Mesendoderm (in vitro differentiated cells): ENCODE measurements around the gene KRTAP10-3.

ENCODE experiments used
- DNase-seq: peaks from one replicate; pipeline ENCODE4 v3.0.0; 2013
- H2AK5ac ChIP-seq: 2 replicates; pipeline ENCODE4 v1.6.1; 2013; ENCODE audit warnings: low read length, inconsistent platforms
- H2BK120ac ChIP-seq: 2 replicates; pipeline ENCODE4 v1.6.1; 2013; ENCODE audit warnings: low read depth, mild to moderate bottlenecking, low read length, moderate library complexity, mixed read lengths
- H2BK15ac ChIP-seq: replicated peaks from 2 replicates; pipeline ENCODE4 v1.6.1; 2013; ENCODE audit warnings: low read depth, mild to moderate bottlenecking, moderate library complexity
- H2BK5ac ChIP-seq: 2 replicates; pipeline ENCODE4 v1.6.1; 2013; ENCODE audit warnings: low read length, inconsistent platforms
- H3K18ac ChIP-seq: 2 replicates; pipeline ENCODE4 v1.6.1; 2013; ENCODE audit warnings: mild to moderate bottlenecking, low read length, mixed read lengths
- H3K23ac ChIP-seq: one replicate; pipeline ENCODE4 v1.6.1; 2013; ENCODE audit warnings: low read length
- H3K27ac ChIP-seq: 2 replicates; pipeline ENCODE4 v1.5.1; 2013; ENCODE audit warnings: low read depth, mild to moderate bottlenecking, inconsistent platforms, low read length, moderate library complexity
- H3K27me3 ChIP-seq: 2 replicates; pipeline ENCODE4 v1.6.1; 2013; ENCODE audit warnings: low read length, control low read depth, mild to moderate bottlenecking, inconsistent platforms; ENCODE audit not compliant: insufficient read depth, poor library complexity
- H3K36me3 ChIP-seq: 2 replicates; pipeline ENCODE4 v1.6.1; 2013; ENCODE audit warnings: low read length, inconsistent platforms; ENCODE audit not compliant: control insufficient read depth, insufficient read depth
- H3K4ac ChIP-seq: one replicate; pipeline ENCODE4 v1.6.1; 2013; ENCODE audit warnings: low read depth, mild to moderate bottlenecking, low read length, moderate library complexity
- H3K4me1 ChIP-seq: 2 replicates; pipeline ENCODE4 v1.6.1; 2013; ENCODE audit warnings: low read depth, low read length, inconsistent platforms; ENCODE audit not compliant: control insufficient read depth
- H3K4me2 ChIP-seq: 2 replicates; pipeline ENCODE4 v1.6.1; 2013; ENCODE audit warnings: low read length
- H3K4me3 ChIP-seq: 2 replicates; pipeline ENCODE4 v1.5.1; 2013; ENCODE audit warnings: mild to moderate bottlenecking, low read length
- H3K56ac ChIP-seq: one replicate; pipeline ENCODE4 v1.6.1; 2013; ENCODE audit warnings: low read length
- H3K79me1 ChIP-seq: 2 replicates; pipeline ENCODE4 v1.6.1; 2013; ENCODE audit warnings: low read length, inconsistent platforms
- H3K79me2 ChIP-seq: 2 replicates; pipeline ENCODE4 v1.6.1; 2013; ENCODE audit warnings: mild to moderate bottlenecking, low read length; ENCODE audit not compliant: control insufficient read depth, insufficient read depth
- H3K9ac ChIP-seq: 2 replicates; pipeline ENCODE4 v1.6.1; 2013; ENCODE audit warnings: low read length, inconsistent platforms
- H4K5ac ChIP-seq: one replicate; pipeline ENCODE4 v1.6.1; 2013; ENCODE audit warnings: low read length
- H4K8ac ChIP-seq: one replicate; pipeline ENCODE4 v1.6.1; 2013; ENCODE audit warnings: low read depth, mild to moderate bottlenecking, control low read depth, low read length, moderate library complexity
- WGBS: extraction: QIAGEN DNeasy Blood & Tissue Kit; methylation state at CpG from one replicate; pipeline ENCODE4 v1.1.7; 2013; ENCODE audit warnings: low lambda C conversion rate, missing lambda C conversion rate; ENCODE audit not compliant: insufficient coverage; ENCODE audit errors: extremely low coverage; 5-methylcytosine and 5-hydroxymethylcytosine counted together

The KRTAP10-3 gene

GRCh38 chr21:44513389-44514217 is 45.0 kb downstream of the KRTAP10-3 start:
- no peak overlapping the region for H4K5ac ChIP-seq
- H3K79me1 ChIP-seq, result no peaks in the 10 kb centered on the region
- H3K79me2 ChIP-seq, result no peaks in the 10 kb centered on the region
- no peaks in the 10 kb centered on the region for H3K36me3 ChIP-seq
- no peaks in the 10 kb centered on the region for H3K4me1 ChIP-seq
- no peak overlapping the region for H3K4ac ChIP-seq
- H2AK5ac ChIP-seq, result no peak overlapping the region
- H3K4me2 ChIP-seq, result no peak overlapping the region
- no peak overlapping the region for H3K4me3 ChIP-seq
- no peak overlapping the region for H4K8ac ChIP-seq
- H3K23ac ChIP-seq, result no peak overlapping the region
- WGBS, result no CpG with 5 or more reads among the region's 15 CpGs
- no peak overlapping the region for H2BK5ac ChIP-seq
- no peak overlapping the region for H3K27ac ChIP-seq
- no peak overlapping the region for H3K56ac ChIP-seq
- H2BK15ac ChIP-seq, result no peak overlapping the region
- no peaks in the 10 kb centered on the region for H3K27me3 ChIP-seq
- no peak for DNase-seq
- no peak overlapping the region for H2BK120ac ChIP-seq
- no peak overlapping the region for H3K9ac ChIP-seq
- no peak overlapping the region for H3K18ac ChIP-seq

- Histone ChIP-seq H3K18ac (no peak overlapping the region), H3K4me3 (no peak overlapping the region), H4K5ac (no peak overlapping the region), H3K4ac (no peak overlapping the region), H3K36me3 (no peaks in the 10 kb centered on the region), H4K8ac (no peak overlapping the region), H3K79me1 (no peaks in the 10 kb centered on the region), H3K27me3 (no peaks in the 10 kb centered on the region), H3K9ac (no peak overlapping the region), H3K23ac (no peak overlapping the region), H3K4me2 (no peak overlapping the region), H2BK15ac (no peak overlapping the region), H3K4me1 (no peaks in the 10 kb centered on the region), H3K79me2 (no peaks in the 10 kb centered on the region), H2BK5ac (no peak overlapping the region), H2BK120ac (no peak overlapping the region), H2AK5ac (no peak overlapping the region), H3K27ac (no peak overlapping the region), H3K56ac (no peak overlapping the region)
- DNase-seq, result no peak
- WGBS, result no CpG with 5 or more reads among the region's 21 CpGs
These were observed 45.9 kb downstream of the KRTAP10-3 start for GRCh38 chr21:44512496-44513388.

- no peaks in the 10 kb centered on the region for H3K4me1 ChIP-seq
- H3K23ac ChIP-seq, result no peak overlapping the region
- H3K4ac ChIP-seq, result no peak overlapping the region
- no peak overlapping the region for H2BK5ac ChIP-seq
- WGBS, result no CpG with 5 or more reads among the region's 8 CpGs
- no peaks in the 10 kb centered on the region for H3K79me2 ChIP-seq
- no peak overlapping the region for H3K56ac ChIP-seq
- H3K18ac ChIP-seq, result no peak overlapping the region
- H3K27ac ChIP-seq, result no peak overlapping the region
- H2BK15ac ChIP-seq, result no peak overlapping the region
- no peak overlapping the region for H3K4me3 ChIP-seq
- H3K36me3 ChIP-seq, result no peaks in the 10 kb centered on the region
- H4K5ac ChIP-seq, result no peak overlapping the region
- H2BK120ac ChIP-seq, result no peak overlapping the region
- no peak overlapping the region for H4K8ac ChIP-seq
- H3K9ac ChIP-seq, result no peak overlapping the region
- DNase-seq, result no peak
- no peak overlapping the region for H3K4me2 ChIP-seq
- no peaks in the 10 kb centered on the region for H3K27me3 ChIP-seq
- H3K79me1 ChIP-seq, result no peaks in the 10 kb centered on the region
- H2AK5ac ChIP-seq, result no peak overlapping the region
These were observed 46.7 kb downstream of the KRTAP10-3 start for GRCh38 chr21:44511938-44512275.

- DNase-seq, result no peak
- no peak overlapping the region for H2BK15ac ChIP-seq
- no peak overlapping the region for H4K8ac ChIP-seq
- H2AK5ac ChIP-seq, result no peak overlapping the region
- no peak overlapping the region for H3K23ac ChIP-seq
- no peak overlapping the region for H3K56ac ChIP-seq
- no peaks in the 10 kb centered on the region for H3K27me3 ChIP-seq
- no peak overlapping the region for H3K27ac ChIP-seq
- no peak overlapping the region for H3K9ac ChIP-seq
- H3K79me1 ChIP-seq, result no peaks in the 10 kb centered on the region
- H3K4me1 ChIP-seq, result no peaks in the 10 kb centered on the region
- H2BK120ac ChIP-seq, result no peak overlapping the region
- no peak overlapping the region for H3K18ac ChIP-seq
- no peak overlapping the region for H3K4ac ChIP-seq
- H3K4me2 ChIP-seq, result no peak overlapping the region
- H2BK5ac ChIP-seq, result no peak overlapping the region
- no peaks in the 10 kb centered on the region for H3K79me2 ChIP-seq
- no peak overlapping the region for H4K5ac ChIP-seq
- no CpG with 5 or more reads among the region's 11 CpGs for WGBS
- H3K4me3 ChIP-seq, result no peak overlapping the region
- H3K36me3 ChIP-seq, result no peaks in the 10 kb centered on the region
These were observed 47.2 kb downstream of the KRTAP10-3 start for GRCh38 chr21:44511219-44511937.

GRCh38 chr21:44510508-44511218 is 47.9 kb downstream of the KRTAP10-3 start:
- H3K79me2 ChIP-seq, result no peaks in the 10 kb centered on the region
- no peaks in the 10 kb centered on the region for H3K36me3 ChIP-seq
- H2BK15ac ChIP-seq, result no peak overlapping the region
- no peaks in the 10 kb centered on the region for H3K79me1 ChIP-seq
- no peak overlapping the region for H3K23ac ChIP-seq
- H3K4ac ChIP-seq, result no peak overlapping the region
- H4K8ac ChIP-seq, result no peak overlapping the region
- H3K4me3 ChIP-seq, result no peak overlapping the region
- no peak overlapping the region for H2BK5ac ChIP-seq
- peak; percentile 74 for DNase-seq
- no CpG with 5 or more reads among the region's 36 CpGs for WGBS
- H3K27ac ChIP-seq, result no peak overlapping the region
- peak overlapping the region; percentile 25 for H3K56ac ChIP-seq
- H3K18ac ChIP-seq, result no peak overlapping the region
- no peak overlapping the region for H2BK120ac ChIP-seq
- no peak overlapping the region for H3K4me2 ChIP-seq
- H3K27me3 ChIP-seq, result no peaks in the 10 kb centered on the region
- H3K4me1 ChIP-seq, result no peaks in the 10 kb centered on the region
- no peak overlapping the region for H4K5ac ChIP-seq
- H3K9ac ChIP-seq, result peak overlapping the region; percentile 16
- H2AK5ac ChIP-seq, result no peak overlapping the region
